HPDE6-E6E7 (cell line): ENCODE results near the gene SEC23A.

ENCODE experiments used
- DNase-seq: peaks from one replicate; pipeline ENCODE4 v3.0.0; 2011; ENCODE audit warnings: missing footprints; ENCODE audit errors: extremely low spot score

Gene SEC23A

GRCh38 chr14:38991299-38991698 is 111.7 kb downstream of the SEC23A start:
- DNase-seq, result no peak

GRCh38 chr14:38989922-38990546 is 113.0 kb downstream of the SEC23A start:
- no peak for DNase-seq

GRCh38 chr14:38987781-38988180 is 115.3 kb downstream of the SEC23A start:
- no peak for DNase-seq

- DNase-seq, result no peak
Observed at GRCh38 chr14:38982837-38983236, 120.2 kb downstream of the SEC23A start.

- DNase-seq, result no peak
Observed at GRCh38 chr14:38982278-38982677, 120.8 kb downstream of the SEC23A start.
